GM12878 (cell line): ENCODE data around the gene UBE2I. TPM values are rescaled to one million over a fixed set of nuclear protein-coding genes. Genes with fewer than 3 reads are reported as not detected.

Experiments
- ATAC-seq: fragments of 200-7000 bp; cut with Tn5 transposase; 3 replicates; pipeline ENCODE4 v1.9.1; 2020; ENCODE audit warnings: mild to moderate bottlenecking, moderate library complexity
- BruUV-seq: library from RNA; stranded (reverse); fragments of 400-500 nt; replicated peaks from 2 replicates; lab custom pipeline; 2021; lab: Mats Ljungman, UMichigan
- CTCF ChIA-PET: fragments of 300-600 bp; sonication (Branson Sonifier 250); formaldehyde crosslinking; extraction: SDS; loops from one replicate; lab custom pipeline; 2021; ENCODE audit warnings: inconsistent platforms; lab: Yijun Ruan, JAX
- POLR2A ChIA-PET: fragments of 350-600 bp; formaldehyde crosslinking; extraction: SDS; loops from one replicate; lab custom pipeline; 2021; ENCODE audit warnings: inconsistent platforms; lab: Charles Lee
- RAD21 ChIA-PET: fragments of 300-600 bp; sonication (Branson Sonifier 250); formaldehyde crosslinking; loops from one replicate; lab custom pipeline; 2023; ENCODE audit warnings: antibody characterized with exemption; ENCODE audit not compliant: unreplicated experiment; lab: Charles Lee
- SMC1A ChIA-PET: fragments of 300-600 bp; sonication (Branson Sonifier 250); formaldehyde crosslinking; loops from one replicate; lab custom pipeline; 2023; ENCODE audit not compliant: unreplicated experiment, uncharacterized antibody; lab: Charles Lee
- DNase-seq: peaks from one replicate; pipeline ENCODE4 v3.0.0-alpha.2; 2011; ENCODE audit warnings: low read depth, low spot score
- FAIRE-seq: peaks from 3 replicates; lab custom pipeline; 2011; peaks lifted over from hg19 to GRCh38; lab: Jason Lieb, UNC
- H2AFZ ChIP-seq: 2 replicates; pipeline ENCODE4 v1.6.0; 2011; ENCODE audit warnings: low read depth, low read length, control low read depth; ENCODE audit not compliant: control insufficient read depth
- H3K27ac ChIP-seq: 2 replicates; pipeline ENCODE4 v1.5.1; 2011; ENCODE audit warnings: control low read depth; ENCODE audit not compliant: control insufficient read depth, insufficient read depth
- H3K27me3 ChIP-seq, 2 experiments: replicated peaks in 1 of 2; 2 replicates each; pipeline versions ENCODE4 v1.6.0 to v1.6.1; 2011; ENCODE audit warnings: low read length in 1 of 2; ENCODE audit not compliant: control insufficient read depth in 2 of 2, insufficient read depth in 2 of 2
- H3K36me3 ChIP-seq, 2 experiments: 2 replicates each; pipeline ENCODE4 v1.5.1; 2011; ENCODE audit warnings: low read length in 1 of 2; ENCODE audit not compliant: control insufficient read depth in 2 of 2, insufficient read depth in 2 of 2
- H3K4me1 ChIP-seq: 2 replicates; pipeline ENCODE4 v1.6.1; 2011; ENCODE audit warnings: mild to moderate bottlenecking, low read length, moderate library complexity, mixed read lengths; ENCODE audit not compliant: control insufficient read depth, insufficient read depth
- H3K4me2 ChIP-seq: 2 replicates; pipeline ENCODE4 v1.6.0; 2011; ENCODE audit warnings: control low read depth; ENCODE audit not compliant: control insufficient read depth, insufficient read depth
- H3K4me3 ChIP-seq: fragments of 200-600 bp; sonication (generic); 2 replicates; pipeline ENCODE4 v1.5.1; 2016
- H3K79me2 ChIP-seq: 2 replicates; pipeline ENCODE4 v1.6.0; 2011; ENCODE audit warnings: low read length; ENCODE audit not compliant: control insufficient read depth, insufficient read depth
- H3K9ac ChIP-seq: 2 replicates; pipeline ENCODE4 v1.8.0; 2011; ENCODE audit warnings: low read length, control low read depth, mixed read lengths; ENCODE audit not compliant: control insufficient read depth, insufficient read depth
- H3K9me3 ChIP-seq: replicated peaks from 3 replicates; pipeline ENCODE4 v1.5.1; 2011; ENCODE audit warnings: mild to moderate bottlenecking, low read length; ENCODE audit not compliant: control insufficient read depth, insufficient read depth
- H4K20me1 ChIP-seq: 2 replicates; pipeline ENCODE4 v1.6.0; 2011; ENCODE audit not compliant: control insufficient read depth, insufficient read depth
- ATF7 ChIP-seq: fragments of 450-650 bp; IDR thresholded peaks from 2 replicates; pipeline ENCODE4 v1.6.1; 2016; ENCODE audit warnings: low read depth, mild to moderate bottlenecking
- BACH1 ChIP-seq: fragments of 450-650 bp; IDR thresholded peaks from 2 replicates; pipeline ENCODE4 v1.6.1; 2017; ENCODE audit warnings: mild to moderate bottlenecking, borderline replicate concordance
- CREB1 ChIP-seq: IDR thresholded peaks from 2 replicates; pipeline ENCODE4 v1.6.1; 2012; ENCODE audit warnings: low read depth, mild to moderate bottlenecking, inconsistent platforms
- FOXM1 ChIP-seq: IDR thresholded peaks from 2 replicates; pipeline ENCODE4 v1.6.1; 2012; ENCODE audit warnings: low read depth, mild to moderate bottlenecking, inconsistent platforms, low read length, moderate library complexity
- GABPA ChIP-seq: IDR thresholded peaks from 2 replicates; pipeline ENCODE4 v1.6.1; 2014; ENCODE audit warnings: antibody characterized with exemption, low read depth, mild to moderate bottlenecking, inconsistent platforms
- HDGF ChIP-seq: fragments of 450-650 bp; IDR thresholded peaks from 2 replicates; pipeline ENCODE4 v1.6.1; 2016; ENCODE audit warnings: antibody characterized with exemption
- MTA3 ChIP-seq: IDR thresholded peaks from 2 replicates; pipeline ENCODE4 v1.6.1; 2012; ENCODE audit warnings: low read length, inconsistent platforms, borderline replicate concordance
- RAD21 ChIP-seq: IDR thresholded peaks from 2 replicates; pipeline ENCODE4 v1.6.1; 2011; ENCODE audit warnings: mild to moderate bottlenecking, low read depth, low read length, moderate library complexity; ENCODE audit not compliant: insufficient read depth
- RELA ChIP-seq: fragments of 450-650 bp; IDR thresholded peaks from 2 replicates; pipeline ENCODE4 v1.8.0; 2014; ENCODE audit warnings: borderline replicate concordance; ENCODE audit not compliant: partially characterized antibody
- REST ChIP-seq: IDR thresholded peaks from 2 replicates; pipeline ENCODE4 v1.6.1; 2012; ENCODE audit warnings: mild to moderate bottlenecking, low read depth, low read length
- USF2 ChIP-seq: IDR thresholded peaks from 2 replicates; pipeline ENCODE4 v1.6.1; 2011; ENCODE audit warnings: low read depth, low read length, improper control_type of control experiment, borderline replicate concordance
- ZNF384 ChIP-seq: IDR thresholded peaks from 2 replicates; pipeline ENCODE4 v1.6.1; 2012; ENCODE audit warnings: low read depth, mild to moderate bottlenecking, low read length, improper control_type of control experiment, borderline replicate concordance
- ZNF622 ChIP-seq: fragments of 450-650 bp; IDR thresholded peaks from 2 replicates; pipeline ENCODE4 v1.6.1; 2017; ENCODE audit warnings: mild to moderate bottlenecking, inconsistent platforms
- ZZZ3 ChIP-seq: IDR thresholded peaks from 2 replicates; pipeline ENCODE4 v1.6.1; 2011; ENCODE audit warnings: low read depth; ENCODE audit not compliant: control insufficient read depth, insufficient read length
- WGBS: methylation state at CpG from one replicate; pipeline ENCODE4 v1.1.6; 2016; ENCODE audit warnings: low lambda C conversion rate; ENCODE audit not compliant: insufficient replicate concordance, insufficient coverage; ENCODE audit errors: missing lambda C conversion rate; 5-methylcytosine and 5-hydroxymethylcytosine counted together
- in situ Hi-C: fragments of 300-500 bp; cut with MboI; formaldehyde crosslinking; loops from 9 replicates; pipeline ENCODE4 v1.14.3; 2018; ENCODE audit warnings: mixed read lengths
- intact Hi-C: fragments of 100-400 bp; cut with micrococcal nuclease; formaldehyde crosslinking; loops from one replicate; pipeline ENCODE4 v1.14.2; 2022; ENCODE audit not compliant: unreplicated experiment
- polyA plus RNA-seq, 11 experiments: library from polyadenylated mRNA; depleted of rRNA in 4 of 11; unstranded in 6 of 11; stranded (reverse) in 5 of 11; fragments of >200 nt; fragmentation: Nextera tagmentation in 4 of 11; fragmentation: Illumina TruSeq in 1 of 11; extraction: Ambion mirVana in 4 of 11; extraction: Trizol in 1 of 11; gene quantifications; 1 replicate in 1 of 11; 2 replicates in 10 of 11; pipeline versions ENCODE4 v1.2.1 to v1.2.3, GENCODE V29; 2011 to 2016; ENCODE audit warnings: inconsistent platforms in 2 of 11, missing spikeins in 2 of 11, low read depth in 1 of 11
- total RNA-seq, 4 experiments: library from RNA; depleted of rRNA in 3 of 4; stranded (reverse); fragments of >200 nt in 3 of 4; fragmentation: Illumina TruSeq in 1 of 4; extraction: Trizol in 1 of 4; gene quantifications; 2 replicates each; pipeline versions ENCODE4 v1.2.1 to v1.2.3, GENCODE V29; 2013 to 2021

The UBE2I gene
- total and polyA plus RNA-seq, 10 of the 15 experiments (the other 5 are each of a cell fraction or from before 2014, with no cell fraction given) = 47.5 to 243 (median 194) TPM

GRCh38 chr16:1262846-1263221, 46.6 kb upstream of the UBE2I start:
- CTCF ChIA-PET = no interaction called here
- intact Hi-C loops = no loop called here
- no peak overlapping the region for H3K27ac ChIP-seq
- BruUV-seq = no TSS peak
- in situ Hi-C loops = no loop called here
- H3K9me3 ChIP-seq = no peaks in the 10 kb centered on the region
- no peak for DNase-seq
- no peaks in the 10 kb centered on the region; a peak in 1 of 4 replicates for H3K27me3 ChIP-seq
- H4K20me1 ChIP-seq = no peaks in the 10 kb centered on the region
- RAD21 ChIA-PET = no interaction called here
- FAIRE-seq = no peak
- H3K36me3 ChIP-seq = no peaks in the 10 kb centered on the region
- WGBS = 38% methylated on average over 8 of the region's 9 CpGs
- no peak overlapping the region for H3K4me3 ChIP-seq
- H3K9ac ChIP-seq = no peak overlapping the region
- TF ChIP-seq FOXM1 (no peak), ZNF622 (no peak), HDGF (no peak), ZNF384 (no peak), BACH1 (no peak), MTA3 (no peak), REST (no peak), ATF7 (no peak), RAD21 (no peak), GABPA (no peak), RELA (no peak), USF2 (no peak), ZZZ3 (no peak), CREB1 (no peak)
- H2AFZ ChIP-seq = no peak overlapping the region
- H3K4me2 ChIP-seq = no peak overlapping the region
- H3K79me2 ChIP-seq = no peaks in the 10 kb centered on the region
- POLR2A ChIA-PET = no interaction called here
- SMC1A ChIA-PET = no interaction called here
- no peaks in the 10 kb centered on the region for H3K4me1 ChIP-seq
- no peak for ATAC-seq
